SU-DHL-6 (cell line): ENCODE measurements around the gene PCYOX1L.

Experiments
- EZH2phosphoT487 ChIP-seq: fragments of 200-600 bp; sonication (generic), shearing (Covaris generic); conservative IDR thresholded peaks from 2 replicates; pipeline ENCODE4 v1.6.1; 2018; ENCODE audit warnings: mild to moderate bottlenecking, antibody characterized with exemption, low read length, moderate library complexity, mixed read lengths
- TF ChIP-seq, protein P1 (sequence below): fragments of 200-600 bp; sonication (generic); IDR thresholded peaks from one replicate; pipeline ENCODE4 v1.5.1; 2017; ENCODE audit warnings: antibody characterized with exemption, mild to moderate bottlenecking, low read length, moderate library complexity; ENCODE audit not compliant: insufficient read depth, poor library complexity, severe bottlenecking

DNA sequence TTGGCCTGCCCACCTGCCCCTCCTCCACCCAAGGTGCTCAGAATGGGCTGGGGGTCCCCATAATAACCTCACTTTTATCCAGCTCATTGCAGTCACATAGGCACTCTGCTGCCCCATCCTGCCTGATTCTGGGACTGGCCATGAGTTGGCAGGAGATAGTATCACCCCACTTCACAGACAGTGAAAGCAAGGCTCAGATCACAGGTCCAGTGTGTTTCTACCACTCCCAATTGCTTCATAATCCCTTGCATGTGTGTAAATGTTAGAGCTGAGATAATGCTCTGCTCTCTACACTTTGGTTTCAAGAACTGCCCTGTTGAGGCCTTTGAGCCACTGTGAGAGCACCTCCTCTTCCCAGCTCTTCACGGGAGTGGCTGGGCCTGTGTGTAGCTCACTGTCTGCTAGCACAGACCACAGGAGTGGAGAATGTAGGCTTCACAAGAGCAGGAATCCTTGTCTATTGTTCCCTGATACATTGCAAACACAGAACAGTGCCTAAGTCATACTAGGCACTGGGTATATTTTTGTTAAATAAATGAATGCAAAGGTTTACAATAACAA lies 8.4 kb downstream of the PCYOX1L start:
- TF ChIP-seq, protein P1, sequence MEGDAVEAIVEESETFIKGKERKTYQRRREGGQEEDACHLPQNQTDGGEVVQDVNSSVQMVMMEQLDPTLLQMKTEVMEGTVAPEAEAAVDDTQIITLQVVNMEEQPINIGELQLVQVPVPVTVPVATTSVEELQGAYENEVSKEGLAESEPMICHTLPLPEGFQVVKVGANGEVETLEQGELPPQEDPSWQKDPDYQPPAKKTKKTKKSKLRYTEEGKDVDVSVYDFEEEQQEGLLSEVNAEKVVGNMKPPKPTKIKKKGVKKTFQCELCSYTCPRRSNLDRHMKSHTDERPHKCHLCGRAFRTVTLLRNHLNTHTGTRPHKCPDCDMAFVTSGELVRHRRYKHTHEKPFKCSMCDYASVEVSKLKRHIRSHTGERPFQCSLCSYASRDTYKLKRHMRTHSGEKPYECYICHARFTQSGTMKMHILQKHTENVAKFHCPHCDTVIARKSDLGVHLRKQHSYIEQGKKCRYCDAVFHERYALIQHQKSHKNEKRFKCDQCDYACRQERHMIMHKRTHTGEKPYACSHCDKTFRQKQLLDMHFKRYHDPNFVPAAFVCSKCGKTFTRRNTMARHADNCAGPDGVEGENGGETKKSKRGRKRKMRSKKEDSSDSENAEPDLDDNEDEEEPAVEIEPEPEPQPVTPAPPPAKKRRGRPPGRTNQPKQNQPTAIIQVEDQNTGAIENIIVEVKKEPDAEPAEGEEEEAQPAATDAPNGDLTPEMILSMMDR, result no peak
- TF ChIP-seq EZH2phosphoT487, result no peak
